WTC11 (cell line): Measurements from ENCODE around the gene CD4. TPM values are rescaled to one million over a fixed set of nuclear protein-coding genes. Genes with fewer than 3 reads are reported as not detected.

ENCODE experiments used
- ARID4B ChIP-seq: sonication (generic); formaldehyde crosslinking; IDR thresholded peaks from 2 replicates; pipeline ENCODE4 v1.8.0; 2023; ENCODE audit warnings: missing genetic modification reagents, mild to moderate bottlenecking, borderline replicate concordance
- ATF6 ChIP-seq: sonication (generic); formaldehyde crosslinking; IDR thresholded peaks from 2 replicates; pipeline ENCODE4 v1.8.1; 2023; ENCODE audit warnings: mild to moderate bottlenecking, missing genetic modification reagents
- GABPB1 ChIP-seq: sonication (generic); formaldehyde crosslinking; IDR thresholded peaks from 2 replicates; pipeline ENCODE4 v1.8.1; 2023; ENCODE audit warnings: mild to moderate bottlenecking, missing genetic modification reagents
- IRF2 ChIP-seq: sonication (generic); formaldehyde crosslinking; IDR thresholded peaks from 2 replicates; pipeline ENCODE4 v1.8.0; 2022; ENCODE audit warnings: low read depth, missing genetic modification reagents, borderline replicate concordance
- PRDM15 ChIP-seq: sonication (generic); formaldehyde crosslinking; IDR thresholded peaks from 2 replicates; pipeline ENCODE4 v1.8.0; 2022; ENCODE audit warnings: missing genetic modification reagents
- TEAD1 ChIP-seq: sonication (generic); formaldehyde crosslinking; IDR thresholded peaks from 2 replicates; pipeline ENCODE4 v1.8.0; 2022; ENCODE audit warnings: mild to moderate bottlenecking, missing genetic modification reagents
- TP53 ChIP-seq: sonication (generic); formaldehyde crosslinking; IDR thresholded peaks from 2 replicates; pipeline ENCODE4 v1.8.1; 2023; ENCODE audit warnings: mild to moderate bottlenecking, missing genetic modification reagents
- ZNF317 ChIP-seq: sonication (generic); formaldehyde crosslinking; IDR thresholded peaks from 2 replicates; pipeline ENCODE4 v1.8.1; 2023; ENCODE audit warnings: low read depth, mild to moderate bottlenecking, moderate library complexity, missing genetic modification reagents, borderline replicate concordance
- total RNA-seq: library from RNA; stranded (reverse); gene quantifications from 3 replicates; pipeline ENCODE4 v1.2.3, GENCODE V29; 2021
- TF ChIP-seq, protein P1 (sequence below): fragments of 200-600 bp; IDR thresholded peaks from 2 replicates; pipeline ENCODE4 v1.8.0; 2022; ENCODE audit warnings: antibody characterized with exemption
- TF ChIP-seq, protein P2 (sequence below): sonication (generic); formaldehyde crosslinking; IDR thresholded peaks from 2 replicates; pipeline ENCODE4 v1.8.0; 2023; ENCODE audit warnings: mild to moderate bottlenecking, missing genetic modification reagents

Gene CD4
- total RNA-seq, 1 experiment from 2014 or later, result 2.5 TPM

- TF ChIP-seq, protein P1, sequence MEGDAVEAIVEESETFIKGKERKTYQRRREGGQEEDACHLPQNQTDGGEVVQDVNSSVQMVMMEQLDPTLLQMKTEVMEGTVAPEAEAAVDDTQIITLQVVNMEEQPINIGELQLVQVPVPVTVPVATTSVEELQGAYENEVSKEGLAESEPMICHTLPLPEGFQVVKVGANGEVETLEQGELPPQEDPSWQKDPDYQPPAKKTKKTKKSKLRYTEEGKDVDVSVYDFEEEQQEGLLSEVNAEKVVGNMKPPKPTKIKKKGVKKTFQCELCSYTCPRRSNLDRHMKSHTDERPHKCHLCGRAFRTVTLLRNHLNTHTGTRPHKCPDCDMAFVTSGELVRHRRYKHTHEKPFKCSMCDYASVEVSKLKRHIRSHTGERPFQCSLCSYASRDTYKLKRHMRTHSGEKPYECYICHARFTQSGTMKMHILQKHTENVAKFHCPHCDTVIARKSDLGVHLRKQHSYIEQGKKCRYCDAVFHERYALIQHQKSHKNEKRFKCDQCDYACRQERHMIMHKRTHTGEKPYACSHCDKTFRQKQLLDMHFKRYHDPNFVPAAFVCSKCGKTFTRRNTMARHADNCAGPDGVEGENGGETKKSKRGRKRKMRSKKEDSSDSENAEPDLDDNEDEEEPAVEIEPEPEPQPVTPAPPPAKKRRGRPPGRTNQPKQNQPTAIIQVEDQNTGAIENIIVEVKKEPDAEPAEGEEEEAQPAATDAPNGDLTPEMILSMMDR, result no peak
- TF ChIP-seq ATF6, result no peak
- no peak for TF ChIP-seq GABPB1 (CRISPR knock-in tag)
- no peak for TF ChIP-seq TEAD1 (CRISPR knock-in tag)
- TF ChIP-seq, protein P2, sequence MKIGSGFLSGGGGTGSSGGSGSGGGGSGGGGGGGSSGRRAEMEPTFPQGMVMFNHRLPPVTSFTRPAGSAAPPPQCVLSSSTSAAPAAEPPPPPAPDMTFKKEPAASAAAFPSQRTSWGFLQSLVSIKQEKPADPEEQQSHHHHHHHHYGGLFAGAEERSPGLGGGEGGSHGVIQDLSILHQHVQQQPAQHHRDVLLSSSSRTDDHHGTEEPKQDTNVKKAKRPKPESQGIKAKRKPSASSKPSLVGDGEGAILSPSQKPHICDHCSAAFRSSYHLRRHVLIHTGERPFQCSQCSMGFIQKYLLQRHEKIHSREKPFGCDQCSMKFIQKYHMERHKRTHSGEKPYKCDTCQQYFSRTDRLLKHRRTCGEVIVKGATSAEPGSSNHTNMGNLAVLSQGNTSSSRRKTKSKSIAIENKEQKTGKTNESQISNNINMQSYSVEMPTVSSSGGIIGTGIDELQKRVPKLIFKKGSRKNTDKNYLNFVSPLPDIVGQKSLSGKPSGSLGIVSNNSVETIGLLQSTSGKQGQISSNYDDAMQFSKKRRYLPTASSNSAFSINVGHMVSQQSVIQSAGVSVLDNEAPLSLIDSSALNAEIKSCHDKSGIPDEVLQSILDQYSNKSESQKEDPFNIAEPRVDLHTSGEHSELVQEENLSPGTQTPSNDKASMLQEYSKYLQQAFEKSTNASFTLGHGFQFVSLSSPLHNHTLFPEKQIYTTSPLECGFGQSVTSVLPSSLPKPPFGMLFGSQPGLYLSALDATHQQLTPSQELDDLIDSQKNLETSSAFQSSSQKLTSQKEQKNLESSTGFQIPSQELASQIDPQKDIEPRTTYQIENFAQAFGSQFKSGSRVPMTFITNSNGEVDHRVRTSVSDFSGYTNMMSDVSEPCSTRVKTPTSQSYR (CRISPR knock-in tag), result no peak
- no peak for TF ChIP-seq ARID4B
- no peak for TF ChIP-seq PRDM15 (CRISPR knock-in tag)
- no peak for TF ChIP-seq IRF2
- TF ChIP-seq ZNF317, result no peak
- no peak for TF ChIP-seq TP53
These were observed 34.9 kb downstream of the CD4 start (continued) for GRCh38 chr12:6824085-6824775.
